Activated CD4-positive, alpha-beta T cell treated with anti-CD3 and anti-CD28 coated beads, Interleukin-2, Interleukin-6, amounts not matched to agents 100 ng/mL and 50 ng/mL, durations not matched to agents 16 hours and 8 hours (primary cell): ENCODE data around the gene TNS1.
"Not testable (repeated sequence)": the region's sequence is repeated elsewhere in the genome, so short reads cannot be mapped to it uniquely, and the experiment has no call there.

Experiments used
- DNase-seq: peaks from one replicate; pipeline ENCODE4 v3.0.0-alpha.2; 2020

The TNS1 gene

DNA sequence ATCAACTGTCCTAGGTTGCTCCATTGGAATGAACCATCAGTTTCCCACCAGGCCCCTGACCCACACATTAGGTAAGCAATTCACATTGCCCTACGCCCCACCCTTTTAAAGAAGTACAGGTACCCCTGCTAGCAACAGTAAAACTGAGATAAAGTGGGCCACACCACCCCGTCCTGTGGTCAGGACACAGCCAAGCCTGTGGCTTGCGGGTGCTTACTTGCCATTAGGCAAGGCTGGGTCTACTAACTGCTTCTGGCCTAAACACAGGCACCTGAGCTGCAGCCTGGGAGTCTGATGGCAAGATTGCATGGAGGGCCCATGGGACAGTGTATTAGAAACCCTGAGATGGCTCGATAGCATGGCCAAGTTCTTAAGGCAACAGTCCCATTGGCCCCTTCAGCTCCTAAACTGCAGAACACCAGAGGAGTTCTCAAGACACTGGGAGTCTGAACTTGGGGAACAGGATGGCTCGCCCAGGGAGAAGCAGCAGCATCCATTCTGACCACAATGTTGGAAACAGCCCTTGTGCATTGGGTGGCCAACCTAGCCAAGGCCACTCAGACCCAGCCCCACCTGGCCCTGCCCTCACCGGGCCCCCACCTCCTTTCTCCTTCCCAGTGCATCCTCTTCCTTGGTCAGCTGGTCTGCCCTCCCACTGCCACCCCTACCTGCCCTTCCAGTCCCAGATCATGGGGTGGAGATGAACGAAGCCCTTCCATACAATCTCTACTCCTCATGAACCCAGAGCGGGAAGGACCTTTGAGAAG, 177.1 kb downstream of the TNS1 start:
- no peak for DNase-seq

DNA sequence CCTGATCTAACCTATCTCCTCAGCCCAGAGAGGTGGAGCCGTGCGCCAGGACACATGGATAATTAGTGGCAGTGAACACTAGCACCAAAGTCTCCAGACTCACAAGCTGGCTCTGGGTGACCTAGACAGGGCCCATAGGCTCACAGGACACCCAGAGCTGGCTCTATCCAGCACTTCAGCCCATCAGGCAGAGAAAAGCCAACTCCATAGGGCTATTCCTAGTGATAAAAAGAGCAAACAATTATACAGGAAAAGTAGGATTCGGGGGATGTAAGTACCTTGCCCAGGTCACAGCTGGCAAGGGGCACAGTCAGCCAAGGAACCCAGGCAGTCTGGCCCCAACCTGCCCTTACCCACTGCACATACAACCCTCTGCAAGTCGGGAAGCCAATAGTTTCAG, 178.6 kb downstream of the TNS1 start:
- DNase-seq: no peak

- no peak for DNase-seq
These were observed 179.2 kb downstream of the TNS1 start for GRCh38 chr2:217823626-217824025.

DNA sequence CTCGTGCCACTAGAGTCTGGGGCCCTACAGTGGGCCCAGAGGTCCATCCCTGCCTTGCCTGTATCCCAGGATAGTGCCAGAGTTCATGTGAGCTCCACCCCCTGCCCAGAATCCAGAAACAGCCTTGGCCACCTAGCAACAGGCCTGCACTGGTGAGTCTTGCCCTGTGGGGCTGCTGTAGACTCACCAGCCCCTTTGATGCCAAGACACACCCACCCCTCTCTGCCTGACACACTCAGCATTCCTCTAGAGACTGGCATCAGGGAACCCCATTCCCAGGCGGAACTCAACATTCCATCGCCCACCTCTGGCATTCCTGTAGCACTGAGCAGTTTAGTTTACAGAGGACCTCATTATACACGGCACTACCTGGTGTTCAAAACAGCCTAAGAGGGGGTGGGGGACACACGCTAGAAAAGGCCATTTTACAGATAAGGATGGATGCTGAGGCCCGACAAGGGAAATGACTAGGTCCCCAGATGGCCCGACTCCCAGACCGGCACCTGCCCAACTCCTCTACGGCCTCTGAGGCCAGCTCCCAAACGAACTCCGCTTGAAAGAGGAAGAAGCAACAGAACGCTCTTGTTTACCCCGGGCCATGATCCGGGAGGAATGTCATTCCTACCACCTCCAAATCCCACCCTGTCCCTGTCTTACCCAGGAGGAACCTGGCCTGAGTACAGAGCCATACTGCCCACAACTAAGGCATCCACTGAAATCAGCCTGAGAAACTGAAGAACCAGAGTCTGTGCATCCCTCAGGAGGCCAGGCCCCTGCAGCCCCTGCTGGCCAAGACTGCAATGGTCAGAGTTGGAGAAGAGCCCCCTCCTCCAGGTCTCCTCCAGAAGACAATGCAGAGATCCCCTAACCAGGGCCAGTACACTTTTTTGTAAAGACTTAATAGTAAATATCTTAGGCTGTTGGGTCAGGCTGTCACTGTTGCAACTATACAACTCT, 180.2 kb downstream of the TNS1 start:
- no peak for DNase-seq

- no peak for DNase-seq
These were observed 181.2 kb downstream of the TNS1 start for GRCh38 chr2:217821536-217822147.

DNA sequence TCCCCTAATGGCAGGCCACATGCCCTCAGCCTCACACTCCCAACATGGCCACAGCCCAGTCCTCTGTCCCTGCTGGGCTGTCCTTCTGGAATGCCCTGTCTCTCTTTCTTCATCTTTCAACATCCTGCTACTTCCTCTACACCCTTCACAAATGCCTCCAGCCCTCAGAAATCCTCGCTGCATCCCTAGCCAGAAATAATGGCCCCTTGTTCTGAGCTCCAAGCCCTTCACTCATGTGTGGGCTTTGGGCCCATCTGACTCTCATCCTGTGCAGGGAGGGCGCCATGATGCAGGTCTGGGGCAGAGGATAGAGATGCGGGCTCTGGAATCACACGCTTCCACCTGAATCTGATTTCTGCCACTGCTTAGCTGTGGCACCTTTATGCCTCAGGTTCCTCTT, 181.9 kb downstream of the TNS1 start:
- no peak for DNase-seq

DNA sequence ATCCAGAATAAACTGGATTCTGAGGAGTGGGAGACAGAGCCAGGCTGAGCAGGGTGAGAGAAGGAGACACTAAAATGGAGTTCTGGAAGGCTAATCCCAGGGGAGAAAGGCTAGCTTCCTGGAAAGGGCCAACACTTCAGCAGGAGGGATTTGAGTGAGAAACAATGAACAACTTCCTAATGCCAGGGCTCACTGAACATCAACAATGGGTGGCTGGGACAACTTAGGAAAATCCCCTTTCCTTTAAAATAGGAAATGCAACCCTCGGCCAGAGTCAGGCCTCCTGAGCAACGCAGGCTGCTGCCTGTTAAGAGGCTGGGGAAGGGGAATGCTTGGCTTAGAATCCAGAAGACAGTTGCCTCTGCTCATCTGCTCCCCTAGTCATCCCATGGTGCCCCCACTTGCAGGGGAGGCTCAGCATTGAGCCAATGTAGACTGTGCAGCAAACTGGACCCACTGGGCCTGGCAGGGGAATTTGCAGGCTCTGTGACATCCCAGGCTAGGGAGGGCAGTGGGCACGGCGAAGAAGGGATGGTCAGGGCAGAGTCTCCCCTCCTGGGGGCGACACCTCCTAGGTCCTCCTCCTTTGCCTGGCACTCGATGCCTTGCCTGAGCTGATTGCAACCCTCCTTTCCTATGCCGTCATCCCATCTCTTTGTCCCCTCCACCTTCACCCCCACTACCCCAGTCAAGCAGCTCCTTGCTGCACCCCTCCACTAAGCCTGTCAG, 182.5 kb downstream of the TNS1 start:
- DNase-seq: no peak

DNA sequence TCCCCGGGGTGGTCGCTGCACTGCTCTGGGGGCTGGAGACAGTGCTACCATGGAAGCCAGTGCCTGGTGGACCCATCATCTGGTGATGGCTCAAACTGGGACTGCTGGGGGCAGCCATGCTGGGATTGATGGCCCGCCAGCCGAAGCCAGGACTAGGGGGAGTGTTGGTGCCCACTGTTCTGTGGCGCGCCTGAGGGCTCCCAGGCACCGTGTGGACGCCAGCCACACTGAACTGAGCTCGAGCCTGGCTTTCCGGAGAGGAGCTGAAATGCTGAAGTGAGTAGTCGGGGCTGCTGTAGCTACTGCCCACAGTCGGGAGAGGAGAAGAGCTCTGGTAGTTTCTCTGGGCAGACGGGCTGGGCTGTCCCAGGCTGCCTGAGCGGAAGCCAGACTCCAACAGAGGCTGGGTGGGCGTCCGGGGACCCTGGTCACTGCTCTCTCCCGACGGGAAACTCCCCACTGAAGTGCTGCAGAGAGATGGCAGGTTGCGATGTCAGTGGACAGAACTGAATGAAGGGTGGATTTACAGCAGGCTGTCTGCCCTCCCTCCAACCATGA, 184.4 kb downstream of the TNS1 start:
- no peak for DNase-seq

GRCh38 chr2:217817466-217818292, 185.1 kb downstream of the TNS1 start:
- DNase-seq: no peak

- no peak for DNase-seq
These were observed 186.4 kb downstream of the TNS1 start for GRCh38 chr2:217816396-217816869.

GRCh38 chr2:217813828-217814227, 189.0 kb downstream of the TNS1 start:
- DNase-seq: no peak

DNA sequence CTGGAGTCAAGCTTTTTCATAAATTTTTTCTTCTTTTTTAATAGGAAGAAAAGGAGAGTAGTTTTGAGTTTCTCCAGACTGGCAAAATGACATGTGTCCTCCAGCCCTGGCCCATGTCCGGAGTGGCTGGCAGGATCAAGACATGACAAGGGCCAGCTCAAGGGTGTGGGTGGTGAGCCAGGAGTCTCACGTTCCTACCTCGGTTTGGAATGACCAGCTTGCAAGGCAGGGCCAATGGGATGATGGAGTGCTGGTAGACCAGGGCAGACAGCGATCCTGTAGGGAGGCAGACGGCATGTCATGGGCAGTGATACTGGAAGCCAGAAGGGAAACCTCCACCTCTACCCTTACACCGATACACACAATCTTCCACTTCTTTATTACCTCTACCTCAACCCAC, 190.6 kb downstream of the TNS1 start:
- no peak for DNase-seq

DNA sequence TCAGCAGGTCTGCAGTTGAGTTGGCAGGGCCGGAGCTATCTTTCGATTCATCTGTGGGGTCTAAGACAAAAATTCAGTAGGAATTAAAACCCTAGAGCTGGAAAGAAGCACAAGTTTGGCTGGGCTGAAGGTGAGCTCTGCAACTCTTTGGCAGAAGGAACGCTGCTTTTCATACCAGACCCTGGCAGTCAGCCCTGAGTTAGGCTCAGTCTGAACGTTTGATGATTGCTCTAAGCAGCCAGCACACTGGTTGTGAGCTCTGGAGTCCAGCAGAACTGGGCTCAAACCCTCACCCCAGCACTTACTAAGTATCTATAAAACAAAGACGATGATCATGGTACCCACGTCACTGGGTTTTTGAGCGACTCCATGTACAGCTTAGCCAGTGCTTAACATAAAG, 192.5 kb downstream of the TNS1 start:
- DNase-seq: no peak

DNA sequence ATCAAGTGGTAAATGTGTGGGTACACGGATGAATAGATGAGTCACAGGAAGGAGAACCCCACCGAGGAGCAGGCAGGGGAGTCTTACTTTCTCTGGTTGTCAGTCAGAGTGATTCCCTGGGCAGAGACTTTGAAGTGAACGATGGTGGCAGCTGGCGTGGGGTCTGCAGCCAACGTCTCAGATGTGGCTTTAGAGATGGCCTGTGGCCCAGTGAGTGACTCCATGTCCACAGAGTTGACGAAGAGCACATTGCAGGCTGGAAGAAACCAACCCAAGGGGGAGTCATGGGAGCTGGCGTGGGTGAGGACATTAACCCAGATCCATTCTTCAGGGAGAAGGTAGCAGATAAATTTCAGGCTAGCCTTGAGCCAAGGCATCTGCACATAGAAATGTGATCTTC, 193.1 kb downstream of the TNS1 start:
- DNase-seq: no peak

DNA sequence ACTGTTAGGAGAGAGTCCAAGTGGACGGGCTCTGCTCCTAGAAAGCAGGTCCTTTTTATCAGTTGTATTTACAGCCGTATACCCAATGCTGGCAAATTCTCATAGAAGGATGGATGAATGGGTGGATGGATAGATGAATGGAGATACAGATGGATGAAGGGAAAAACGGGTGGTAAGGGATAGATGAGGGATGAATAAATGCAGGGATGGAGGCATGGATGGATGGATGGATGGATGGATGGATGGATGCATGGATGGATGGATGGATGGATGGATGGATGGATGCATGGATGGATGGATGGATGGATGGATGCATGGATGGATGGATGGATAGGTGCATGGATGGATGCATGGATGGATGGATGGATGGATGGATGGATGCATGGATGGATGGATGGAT, 193.8 kb downstream of the TNS1 start:
- DNase-seq: not testable (repeated sequence)

DNA sequence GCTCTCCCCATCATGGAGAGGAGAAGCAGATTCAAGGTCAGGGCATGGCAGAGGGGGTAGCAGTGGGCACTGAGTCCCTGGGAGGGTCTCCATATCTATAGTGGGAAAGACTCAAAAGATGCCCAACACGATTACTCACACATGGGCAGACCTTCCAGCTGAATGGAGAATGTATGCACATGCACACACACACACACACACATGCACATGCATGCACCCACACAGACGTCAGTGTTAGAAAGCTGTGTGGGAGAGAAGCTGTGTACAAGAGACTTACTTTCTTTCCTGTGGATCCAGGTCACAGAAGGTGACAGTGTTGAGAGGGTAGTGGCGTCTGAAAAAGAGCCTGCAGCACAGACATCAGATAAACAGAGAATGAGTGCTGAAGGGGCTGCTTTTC, 194.5 kb downstream of the TNS1 start:
- DNase-seq: no peak

DNA sequence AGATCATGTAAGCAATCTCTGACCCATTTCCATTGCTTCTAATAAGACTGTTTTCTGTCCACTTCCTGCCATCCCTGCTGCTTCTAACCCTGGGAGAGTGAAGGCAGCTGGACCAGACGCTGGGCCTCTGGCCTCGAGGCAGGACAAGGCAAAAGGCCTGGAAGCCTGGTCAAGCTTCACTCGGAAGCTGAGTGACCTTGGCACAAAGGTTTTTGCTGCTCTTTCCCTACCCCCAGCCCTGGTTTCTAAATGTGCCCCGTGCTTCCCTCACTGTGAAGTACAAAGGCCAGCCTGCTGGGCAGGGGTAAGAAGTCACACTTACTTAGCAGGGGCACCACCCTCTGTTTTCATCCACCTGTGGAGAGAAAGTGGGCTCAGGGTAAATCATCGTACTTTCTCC, 195.0 kb downstream of the TNS1 start:
- DNase-seq: no peak

GRCh38 chr2:217807025-217807424, 195.8 kb downstream of the TNS1 start:
- no peak for DNase-seq

DNA sequence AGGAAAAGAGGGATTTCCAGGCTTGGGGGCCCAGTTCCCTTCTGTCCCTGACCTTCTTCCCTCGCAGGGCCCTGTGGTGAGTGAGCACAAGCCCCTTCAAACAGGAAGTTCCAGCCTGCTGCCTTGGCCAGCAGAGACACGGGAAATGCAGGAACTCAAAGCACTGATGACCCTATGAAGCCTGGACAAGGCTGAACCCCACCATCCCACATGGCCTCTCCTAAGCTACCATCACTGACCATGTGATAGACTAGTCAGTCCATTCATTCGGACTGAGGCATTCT, 196.4 kb downstream of the TNS1 start:
- DNase-seq: no peak

- no peak for DNase-seq
These were observed 196.9 kb downstream of the TNS1 start for GRCh38 chr2:217805668-217806481.
